ENCODE data around the gene SOX6.

- no peak for TF ChIP-seq USF2 (IDR thresholded peaks at IDR 0.05; ENCODE audit: borderline replicate concordance, low read depth, low read length)
- TF ChIP-seq, protein P1, sequence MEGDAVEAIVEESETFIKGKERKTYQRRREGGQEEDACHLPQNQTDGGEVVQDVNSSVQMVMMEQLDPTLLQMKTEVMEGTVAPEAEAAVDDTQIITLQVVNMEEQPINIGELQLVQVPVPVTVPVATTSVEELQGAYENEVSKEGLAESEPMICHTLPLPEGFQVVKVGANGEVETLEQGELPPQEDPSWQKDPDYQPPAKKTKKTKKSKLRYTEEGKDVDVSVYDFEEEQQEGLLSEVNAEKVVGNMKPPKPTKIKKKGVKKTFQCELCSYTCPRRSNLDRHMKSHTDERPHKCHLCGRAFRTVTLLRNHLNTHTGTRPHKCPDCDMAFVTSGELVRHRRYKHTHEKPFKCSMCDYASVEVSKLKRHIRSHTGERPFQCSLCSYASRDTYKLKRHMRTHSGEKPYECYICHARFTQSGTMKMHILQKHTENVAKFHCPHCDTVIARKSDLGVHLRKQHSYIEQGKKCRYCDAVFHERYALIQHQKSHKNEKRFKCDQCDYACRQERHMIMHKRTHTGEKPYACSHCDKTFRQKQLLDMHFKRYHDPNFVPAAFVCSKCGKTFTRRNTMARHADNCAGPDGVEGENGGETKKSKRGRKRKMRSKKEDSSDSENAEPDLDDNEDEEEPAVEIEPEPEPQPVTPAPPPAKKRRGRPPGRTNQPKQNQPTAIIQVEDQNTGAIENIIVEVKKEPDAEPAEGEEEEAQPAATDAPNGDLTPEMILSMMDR (IDR thresholded peaks at IDR 0.05): no peak
- TF ChIP-seq EP300 (IDR thresholded peaks at IDR 0.05; ENCODE audit: borderline replicate concordance in 1 of 2, low read depth in 1 of 2, low read length in 1 of 2): no peak
- TF ChIP-seq GABPA (IDR thresholded peaks at IDR 0.05; ENCODE audit: low read depth): no peak
- no peak for TF ChIP-seq SIN3A (IDR thresholded peaks at IDR 0.05; ENCODE audit: borderline replicate concordance, low read depth, low read length)
- TF ChIP-seq ELF1 (IDR thresholded peaks at IDR 0.05): no peak
- no peak for TF ChIP-seq MEF2A (IDR thresholded peaks at IDR 0.05; ENCODE audit: borderline replicate concordance, low read depth)
- no peak for TF ChIP-seq ZBTB33 (IDR thresholded peaks at IDR 0.05; ENCODE audit: borderline replicate concordance, low read depth)
- TF ChIP-seq POLR2AphosphoS5 (IDR thresholded peaks at IDR 0.05; ENCODE audit: low read depth, low read length): no peak
- TF ChIP-seq REST (IDR thresholded peaks at IDR 0.05; ENCODE audit: low read depth, low read length): no peak
- TF ChIP-seq USF1 (IDR thresholded peaks at IDR 0.05; ENCODE audit: borderline replicate concordance, low read depth): no peak
- no peak for TF ChIP-seq RAD21 (IDR thresholded peaks at IDR 0.05; ENCODE audit: low read length)
- no peak for TF ChIP-seq YY1 (IDR thresholded peaks at IDR 0.05; ENCODE audit: low read depth)
- TF ChIP-seq CHD2 (IDR thresholded peaks at IDR 0.05; ENCODE audit: low read length, partially characterized antibody): no peak
Measured at GRCh38 chr11:15969701-15970329, 386.5 kb downstream of the SOX6 start.

Data from SK-N-SH (cell line).